Right renal pelvis (tissue), 4 donors: ENCODE data around the gene CYP19A1. TPM values are rescaled to one million over a fixed set of nuclear protein-coding genes. Genes with fewer than 3 reads are reported as not detected.

Experiments used
- DNase-seq, 4 donors: peaks; one replicate each; pipeline ENCODE4 v3.0.0-alpha.2; 2013; ENCODE audit warnings: low read depth in 4 of 4, low spot score in 3 of 4, missing footprints in 1 of 4
- polyA plus RNA-seq, 4 donors: library from polyadenylated mRNA; unstranded; fragments of 120-200 nt; gene quantifications; one replicate each; pipeline ENCODE4 v1.2.1, GENCODE V29; 2013; ENCODE audit not compliant: insufficient read length in 4 of 4

CYP19A1 gene
- under 1 TPM in 2 of 4 donors, not detected in 2; 0.04 to 0.94 TPM for polyA plus RNA-seq

- no peak for DNase-seq
Observed at GRCh38 chr15:51338496-51338895, at the start of gene CYP19A1. Gene CYP19A1 (minus strand): TSS chr15:51338596. CDS start chr15:51242912, 95,684 bp downstream.

- no peak for DNase-seq
Observed at GRCh38 chr15:51387699-51388041, 49.3 kb upstream of the CYP19A1 start.

- DNase-seq, result no peak
Observed at GRCh38 chr15:51386960-51387698, 48.7 kb upstream of the CYP19A1 start.

GRCh38 chr15:51386486-51386885 is 48.1 kb upstream of the CYP19A1 start:
- DNase-seq, result no peak

- no peak for DNase-seq
Observed at GRCh38 chr15:51386029-51386428, 47.6 kb upstream of the CYP19A1 start.

- DNase-seq, result peak in 1 of 4 donors; percentile 27
Observed at GRCh38 chr15:51382787-51383186, 44.4 kb upstream of the CYP19A1 start.

- peak; percentile 40 to 52 (median 48) for DNase-seq
Observed at GRCh38 chr15:51380999-51381806, 42.8 kb upstream of the CYP19A1 start.

GRCh38 chr15:51379390-51379789 is 41.0 kb upstream of the CYP19A1 start:
- DNase-seq, result no peak

GRCh38 chr15:51378406-51378805 is 40.0 kb upstream of the CYP19A1 start:
- DNase-seq, result no peak

- no peak for DNase-seq
Observed at GRCh38 chr15:51377038-51377786, 38.8 kb upstream of the CYP19A1 start.

- DNase-seq, result no peak
Observed at GRCh38 chr15:51375966-51376640, 37.7 kb upstream of the CYP19A1 start.

- DNase-seq, result no peak
Observed at GRCh38 chr15:51374131-51374530, 35.7 kb upstream of the CYP19A1 start.

- DNase-seq, result no peak
Observed at GRCh38 chr15:51371266-51371665, 32.9 kb upstream of the CYP19A1 start.

GRCh38 chr15:51369451-51369761 is 31.0 kb upstream of the CYP19A1 start:
- DNase-seq, result no peak

GRCh38 chr15:51368751-51369450 is 30.5 kb upstream of the CYP19A1 start:
- DNase-seq, result no peak

GRCh38 chr15:51368307-51368706 is 29.9 kb upstream of the CYP19A1 start:
- DNase-seq, result no peak

- no peak for DNase-seq
Observed at GRCh38 chr15:51367322-51367976, 29.1 kb upstream of the CYP19A1 start.

GRCh38 chr15:51366920-51367319 is 28.5 kb upstream of the CYP19A1 start:
- no peak for DNase-seq

- no peak for DNase-seq
Observed at GRCh38 chr15:51366071-51366470, 27.7 kb upstream of the CYP19A1 start.

- no peak for DNase-seq
Observed at GRCh38 chr15:51365417-51365816, 27.0 kb upstream of the CYP19A1 start.
